ENCODE data around the gene TXNDC8. TPM values are rescaled to one million over a fixed set of nuclear protein-coding genes. Genes with fewer than 3 reads are reported as not detected.

TXNDC8 gene
- total and polyA plus RNA-seq, 2 of the 13 experiments (the other 11 are each of a cell fraction or from before 2014, with no cell fraction given) = not detected

- TF ChIP-seq UBTF (CRISPR knock-in tag; IDR thresholded peaks at IDR 0.05) = no peak
- no peak for TF ChIP-seq ZNF205 (CRISPR knock-in tag; IDR thresholded peaks at IDR 0.05)
- no peak for TF ChIP-seq ZNF782 (CRISPR knock-in tag; IDR thresholded peaks at IDR 0.05; ENCODE audit: borderline replicate concordance)
- TF ChIP-seq HNF4G (IDR thresholded peaks at IDR 0.05; ENCODE audit: borderline replicate concordance, low read depth, low read length) = no peak
- no peak for TF ChIP-seq HNF4G (CRISPR knock-in tag; IDR thresholded peaks at IDR 0.05; ENCODE audit: borderline replicate concordance, low read depth)
- no peak for TF ChIP-seq ZNF367 (CRISPR knock-in tag; IDR thresholded peaks at IDR 0.05; ENCODE audit: borderline replicate concordance)
- no peak for TF ChIP-seq NFAT5 (CRISPR knock-in tag; IDR thresholded peaks at IDR 0.05)
- TF ChIP-seq ARNTL (CRISPR knock-in tag; IDR thresholded peaks at IDR 0.05) = no peak
Measured at GRCh38 chr9:110323818-110324217, 13.8 kb downstream of the TXNDC8 start (continued).

Measured in HepG2 (cell line).